HG03139 (cell line): ENCODE results near the gene MAN1A2.

Experiments used
- ATAC-seq: cut with Tn5 transposase; IDR thresholded peaks from one replicate; pipeline ENCODE4 v1.9.1; 2021; ENCODE audit not compliant: unreplicated experiment

Gene MAN1A2

GRCh38 chr1:117481410-117481809, 114.2 kb downstream of the MAN1A2 start:
- ATAC-seq, result no peak

DNA sequence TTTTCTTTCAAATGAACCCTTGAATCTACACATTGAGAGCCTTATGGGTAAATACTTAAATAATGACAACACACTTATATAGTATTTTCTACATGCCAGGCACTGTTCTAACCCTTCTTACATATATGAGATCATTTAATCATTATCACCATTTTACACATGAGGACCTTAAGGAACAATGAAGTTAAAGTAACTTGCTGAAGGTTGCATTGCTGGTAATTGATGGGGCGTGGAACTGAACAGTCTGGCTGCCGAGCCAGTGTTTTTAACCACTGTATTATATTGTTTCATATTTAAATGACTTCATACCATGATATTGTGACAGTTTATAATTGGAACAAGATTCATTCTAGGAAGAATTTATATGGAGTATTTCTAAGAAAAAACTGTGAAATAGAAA, 126.7 kb downstream of the MAN1A2 start:
- no peak for ATAC-seq

GRCh38 chr1:117495068-117495467, 127.8 kb downstream of the MAN1A2 start:
- ATAC-seq, result no peak

DNA sequence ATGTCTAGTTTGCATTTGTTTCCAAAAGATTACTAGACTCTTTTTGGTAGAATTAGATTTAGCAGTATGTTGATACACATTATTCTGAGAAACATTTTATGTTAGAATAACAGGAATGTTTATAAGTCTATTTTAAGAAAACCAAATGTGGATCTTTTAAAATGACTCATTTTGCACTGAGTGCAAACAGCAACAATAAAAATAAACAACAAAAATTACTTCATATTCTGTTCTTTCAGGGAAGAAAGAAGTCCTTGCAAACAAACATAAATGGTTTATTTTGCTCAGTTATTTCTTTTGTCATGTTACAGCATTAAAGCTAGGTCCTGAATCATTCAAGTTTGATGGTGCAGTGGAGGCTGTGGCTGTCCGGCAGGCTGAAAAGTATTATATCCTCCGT, 131.8 kb downstream of the MAN1A2 start:
- ATAC-seq, result no peak

GRCh38 chr1:117500584-117500983, 133.3 kb downstream of the MAN1A2 start:
- no peak for ATAC-seq

DNA sequence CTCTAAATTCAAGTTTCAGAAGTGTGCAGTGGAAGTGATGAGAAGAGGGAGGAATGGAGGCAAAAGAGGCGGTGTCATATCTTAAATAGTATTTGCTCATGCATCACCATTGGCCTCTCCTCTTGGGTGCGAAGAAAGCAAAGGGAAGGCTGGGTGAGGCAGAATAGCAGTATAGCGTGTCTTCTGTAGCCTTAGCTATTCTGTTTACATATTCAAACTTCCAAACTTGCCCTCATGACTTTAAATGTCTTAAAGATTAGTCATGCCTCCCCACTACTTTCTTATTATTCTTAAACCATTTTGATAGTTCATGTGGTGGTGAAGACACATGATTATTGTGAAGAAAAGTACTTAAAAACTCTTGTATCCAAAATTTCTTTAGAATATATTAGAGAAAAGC, 134.0 kb downstream of the MAN1A2 start:
- no peak for ATAC-seq

- no peak for ATAC-seq
These were observed 144.0 kb downstream of the MAN1A2 start for GRCh38 chr1:117511273-117511672.

DNA sequence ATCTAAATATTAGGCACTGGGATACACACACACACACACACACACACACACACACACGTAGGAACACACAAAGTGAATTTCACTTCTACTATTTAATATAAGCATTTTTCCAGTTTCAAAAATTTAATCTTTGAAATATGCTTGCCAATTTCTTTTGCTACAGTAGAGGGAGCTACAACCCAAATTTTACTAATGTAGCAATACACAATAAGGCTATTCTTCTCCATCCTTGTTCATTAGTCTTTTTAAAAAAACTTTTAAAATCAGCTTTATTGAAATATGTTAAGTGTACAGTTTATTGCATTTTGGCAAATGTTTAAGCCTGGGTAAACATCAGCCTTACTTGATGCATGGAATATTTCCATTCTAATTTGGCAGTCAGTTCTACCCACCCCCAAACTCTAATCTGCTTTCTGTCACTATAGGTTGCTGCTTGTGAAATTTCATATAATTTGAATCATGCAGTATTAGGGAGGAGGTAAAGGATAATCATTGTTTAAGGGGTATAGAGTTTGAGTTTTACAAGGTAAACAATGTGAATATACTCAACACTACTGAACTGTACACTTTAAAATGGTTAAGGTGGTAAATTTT, 145.6 kb downstream of the MAN1A2 start:
- no peak for ATAC-seq

DNA sequence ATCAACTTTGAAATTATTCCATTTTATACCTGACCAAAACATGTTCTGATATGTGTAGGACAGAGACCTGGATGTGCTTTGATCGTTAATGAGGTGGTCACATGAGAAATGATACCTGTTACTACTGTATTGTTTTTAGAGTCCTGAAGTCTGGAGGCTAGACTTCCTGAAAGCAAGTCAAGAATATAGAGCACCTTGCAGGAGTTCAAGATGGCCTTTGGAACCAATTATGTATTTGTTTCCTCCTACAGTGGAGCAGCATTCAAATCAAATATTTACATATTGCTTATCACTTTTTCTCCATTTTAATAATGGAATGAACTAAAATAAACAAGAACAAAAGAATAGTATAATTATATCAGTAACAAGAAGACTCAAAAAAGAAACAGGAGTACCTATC, 155.9 kb downstream of the MAN1A2 start:
- no peak for ATAC-seq

GRCh38 chr1:117527074-117527473, 159.8 kb downstream of the MAN1A2 start:
- ATAC-seq, result no peak

GRCh38 chr1:117527566-117528102, 160.4 kb downstream of the MAN1A2 start:
- no peak for ATAC-seq

- ATAC-seq, result no peak
These were observed 162.4 kb downstream of the MAN1A2 start for GRCh38 chr1:117529683-117530082.

DNA sequence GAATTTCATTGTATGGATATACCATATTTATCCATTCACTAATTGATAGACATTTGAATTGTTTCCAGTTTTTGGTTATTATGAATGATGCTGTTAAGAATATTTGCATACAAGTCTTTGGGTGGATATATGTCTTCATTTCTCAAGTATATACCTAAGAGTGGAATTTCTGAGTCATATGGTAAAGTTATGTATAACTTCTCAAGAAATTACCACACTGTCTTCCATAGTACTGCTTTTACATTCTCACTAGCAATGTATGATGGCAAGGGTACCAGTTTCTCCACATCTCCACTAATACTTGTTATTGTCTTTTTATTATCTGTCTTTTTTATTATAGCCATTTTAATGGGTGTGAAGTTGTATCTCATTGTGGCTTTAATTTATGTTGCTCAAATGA, 164.0 kb downstream of the MAN1A2 start:
- no peak for ATAC-seq

- peak; percentile 65 for ATAC-seq
These were observed 167.8 kb downstream of the MAN1A2 start for GRCh38 chr1:117534995-117535467.

GRCh38 chr1:117535821-117536220, 168.6 kb downstream of the MAN1A2 start:
- no peak for ATAC-seq

- peak; percentile 48 for ATAC-seq
These were observed 170.2 kb downstream of the MAN1A2 start for GRCh38 chr1:117537291-117537920.

DNA sequence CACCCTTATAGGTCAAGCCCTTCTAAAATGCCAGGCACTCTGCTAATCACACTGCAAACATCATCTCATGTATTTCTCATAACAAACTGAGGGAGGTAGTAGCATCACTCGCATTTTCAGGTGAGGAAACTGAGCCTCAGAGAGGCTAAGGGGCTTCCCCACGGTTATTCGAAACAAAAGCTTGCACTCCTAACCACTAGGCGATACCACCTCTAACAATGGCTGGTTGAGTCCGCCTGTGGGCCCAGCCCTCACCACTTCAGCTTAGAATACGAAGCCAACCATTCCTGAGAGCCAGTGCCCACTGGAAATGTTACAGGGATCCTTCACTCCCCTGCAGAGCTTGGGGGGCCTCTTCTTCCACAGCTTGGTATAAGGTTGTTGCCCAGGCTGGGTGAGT, 173.3 kb downstream of the MAN1A2 start:
- ATAC-seq, result no peak

DNA sequence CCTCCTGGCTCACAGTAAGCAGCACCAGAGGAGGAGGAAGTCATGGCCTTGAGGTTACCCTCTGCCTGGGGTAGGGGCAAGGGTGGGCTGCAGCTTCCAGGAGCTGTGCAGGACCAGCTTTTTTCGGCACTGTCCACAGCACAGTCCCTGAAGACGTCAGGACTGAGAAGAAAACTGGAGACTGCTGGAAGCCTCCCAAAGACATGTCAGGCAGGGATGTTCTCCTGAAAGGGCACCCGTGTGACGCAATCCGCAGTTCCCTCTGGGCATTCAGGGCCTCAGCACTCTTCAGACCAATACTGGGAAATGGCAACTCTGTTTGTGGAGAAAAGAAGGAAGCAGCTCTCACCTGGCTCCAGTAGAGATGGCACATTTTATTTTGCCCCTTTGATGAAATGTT, 173.8 kb downstream of the MAN1A2 start:
- no peak for ATAC-seq

DNA sequence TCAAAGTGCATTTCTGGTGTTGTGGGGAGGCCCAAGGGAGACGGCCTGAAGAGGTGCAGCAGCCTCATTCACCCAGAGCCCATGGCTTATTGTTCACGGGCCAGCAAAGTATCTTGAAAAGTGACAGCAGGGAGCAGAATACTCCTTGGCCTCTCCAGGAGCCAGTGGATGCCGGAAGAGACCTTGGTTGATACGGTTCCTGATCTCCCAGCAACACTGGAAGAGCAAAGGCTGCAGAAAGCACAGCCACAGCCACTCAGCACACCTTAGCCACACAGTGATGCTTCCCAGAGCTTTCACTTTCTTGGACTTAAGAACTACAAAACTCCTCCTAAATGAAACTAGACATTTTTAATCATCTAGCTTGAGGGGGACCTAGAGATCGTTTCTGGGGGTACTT, 174.3 kb downstream of the MAN1A2 start:
- no peak for ATAC-seq

- no peak for ATAC-seq
These were observed 177.4 kb downstream of the MAN1A2 start for GRCh38 chr1:117544509-117545109.

- ATAC-seq, result no peak
These were observed 179.2 kb downstream of the MAN1A2 start for GRCh38 chr1:117546467-117546866.

DNA sequence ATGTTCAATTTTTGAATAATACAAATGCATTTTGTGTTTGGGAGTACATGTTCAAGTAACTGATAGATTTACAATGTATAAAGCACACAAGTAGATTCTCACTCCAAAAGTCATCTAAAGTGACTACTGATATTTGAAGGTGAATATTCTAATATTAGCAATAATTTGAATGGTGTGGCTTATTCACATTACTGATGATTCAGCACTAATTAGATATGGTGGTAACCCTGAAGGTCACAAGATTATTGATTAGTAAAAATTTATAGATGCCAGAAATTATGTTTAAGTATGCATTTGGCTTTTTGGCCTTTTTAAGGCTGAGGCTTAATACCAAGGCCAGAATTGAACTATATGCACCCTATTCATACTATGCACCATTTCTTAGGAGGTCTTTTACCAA, 186.2 kb downstream of the MAN1A2 start:
- no peak for ATAC-seq
